HG03354 (cell line): ENCODE measurements around the gene DNAJA1.
"Not testable (repeated sequence)": the region's sequence is repeated elsewhere in the genome, so short reads cannot be mapped to it uniquely, and the experiment has no call there.

ENCODE experiments used
- ATAC-seq: cut with Tn5 transposase; IDR thresholded peaks from one replicate; pipeline ENCODE4 v1.9.1; 2021; ENCODE audit warnings: mild to moderate bottlenecking; ENCODE audit not compliant: unreplicated experiment, poor library complexity, severe bottlenecking

Gene DNAJA1

DNA sequence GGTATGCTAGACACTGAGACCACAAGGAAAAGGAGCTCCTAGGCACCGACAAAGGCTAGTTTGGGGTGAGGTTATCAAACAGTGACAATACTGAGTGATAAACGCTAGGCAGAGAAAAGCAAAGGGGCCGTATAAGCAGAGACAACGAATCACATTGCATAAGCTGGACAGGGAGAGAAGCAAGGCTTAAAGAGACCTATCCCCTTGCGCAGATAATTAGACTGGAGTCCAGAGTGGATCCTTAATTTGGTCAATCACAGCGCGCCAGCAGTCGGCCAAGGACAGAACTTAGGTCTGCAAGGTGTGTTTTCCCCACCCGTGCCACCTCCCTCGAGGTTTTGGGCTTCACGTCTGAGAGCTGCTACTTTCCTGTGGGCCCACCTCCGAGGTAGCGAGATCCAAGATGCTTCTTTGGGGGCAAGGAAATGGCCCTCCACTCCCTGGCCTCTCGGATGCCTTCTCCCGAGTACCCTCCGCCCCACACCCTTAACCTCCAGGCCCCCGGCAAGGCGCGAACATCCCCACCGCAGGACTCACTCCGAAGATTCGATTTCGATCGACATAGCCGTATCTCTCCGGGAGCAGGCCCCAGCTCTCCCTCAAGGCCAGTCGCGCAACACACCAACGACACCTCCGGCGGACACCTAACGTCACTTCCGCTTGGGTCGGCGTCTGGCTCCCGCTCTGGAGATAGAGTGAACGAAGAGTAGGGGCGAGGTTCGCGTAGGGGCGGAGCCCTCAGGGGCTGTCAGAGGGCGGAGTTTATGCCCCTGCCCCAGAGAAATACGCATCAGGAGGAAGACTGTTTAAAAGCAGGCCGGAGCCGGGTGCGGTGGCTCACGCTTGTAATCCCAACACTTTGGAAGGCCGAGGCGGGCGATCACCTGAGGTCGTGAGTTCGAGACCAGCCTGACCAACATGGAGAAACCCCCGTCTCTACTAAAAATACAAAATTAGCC, 51.3 kb downstream of the DNAJA1 start, which contains the start of gene SMU1:
SMU1 (minus strand) TSS at position 629 of the 959 bp plus-strand sequence; CDS start at position 563, 66 bp downstream.
- peak; percentile 99 for ATAC-seq

DNA sequence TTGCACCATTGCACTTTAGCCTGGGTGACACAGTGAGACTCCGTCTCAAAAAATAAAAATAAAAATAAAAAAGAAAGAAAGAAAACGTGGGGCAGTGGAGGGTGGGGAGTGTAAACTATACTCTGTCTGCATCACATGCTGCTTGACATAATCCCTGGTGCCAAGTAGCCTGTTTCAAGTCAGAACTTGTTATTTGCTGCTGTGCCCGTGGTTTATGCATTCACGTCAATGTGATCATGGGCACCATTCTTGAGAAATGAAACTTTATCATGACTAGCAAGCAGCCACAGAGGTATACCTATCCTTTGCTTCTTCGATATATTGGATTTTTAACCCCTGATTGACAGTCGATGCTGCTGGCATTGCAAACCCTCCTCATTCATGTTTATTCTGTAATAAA, 55.5 kb downstream of the DNAJA1 start:
- ATAC-seq: no peak

DNA sequence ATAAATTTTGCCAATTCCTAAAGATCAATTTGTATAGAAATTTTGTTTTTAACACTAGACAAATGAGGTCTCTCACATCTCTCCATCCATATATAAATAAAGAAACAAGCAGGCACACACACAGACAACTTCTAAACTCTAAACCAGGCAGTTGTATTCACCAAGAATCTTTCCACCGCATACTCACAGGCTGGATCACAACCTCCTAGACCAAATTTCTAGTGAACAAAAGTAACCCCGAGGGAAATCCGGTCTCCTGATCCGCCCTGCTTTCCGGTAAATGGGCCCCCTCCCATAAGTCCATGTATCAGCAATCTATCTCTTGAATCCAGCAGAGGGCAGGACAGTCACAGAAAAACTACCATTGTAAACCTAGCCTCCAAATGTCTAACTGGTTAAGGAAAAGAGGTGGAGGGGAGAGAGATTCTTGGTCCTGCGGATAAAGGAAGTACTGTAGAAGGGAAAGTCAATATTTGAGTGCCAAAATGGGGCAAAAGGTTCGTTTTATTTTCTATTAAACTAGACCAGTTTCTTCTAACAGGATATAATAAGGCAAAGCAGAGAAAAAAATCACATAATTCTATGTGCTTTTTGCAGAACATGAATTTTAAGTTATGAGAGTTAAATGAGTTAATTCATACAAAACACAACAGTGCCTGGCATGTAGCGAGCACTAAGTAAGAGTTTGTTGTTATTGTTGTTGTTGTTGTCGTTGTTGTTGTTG, 56.2 kb downstream of the DNAJA1 start:
- peak; percentile 49 for ATAC-seq

DNA sequence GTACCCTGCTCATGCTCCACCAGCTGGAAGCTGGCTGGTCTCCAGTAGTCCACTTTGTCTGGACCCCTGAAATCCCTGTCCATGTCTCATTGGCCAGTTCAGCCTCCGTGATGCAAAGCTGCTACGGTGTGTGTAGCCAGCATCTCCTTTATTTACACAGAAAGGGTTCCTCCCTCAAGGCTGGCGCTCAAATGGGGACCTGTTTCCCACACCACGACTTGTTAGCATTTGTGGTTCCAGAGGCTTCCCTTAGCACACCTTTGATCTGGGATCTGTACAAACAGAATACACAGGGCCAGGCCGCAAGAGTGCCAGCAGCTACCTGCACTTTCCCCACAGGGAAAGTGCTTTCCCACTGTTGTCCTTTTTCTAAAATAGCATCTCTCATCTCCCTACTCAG, 57.1 kb downstream of the DNAJA1 start:
- no peak for ATAC-seq

DNA sequence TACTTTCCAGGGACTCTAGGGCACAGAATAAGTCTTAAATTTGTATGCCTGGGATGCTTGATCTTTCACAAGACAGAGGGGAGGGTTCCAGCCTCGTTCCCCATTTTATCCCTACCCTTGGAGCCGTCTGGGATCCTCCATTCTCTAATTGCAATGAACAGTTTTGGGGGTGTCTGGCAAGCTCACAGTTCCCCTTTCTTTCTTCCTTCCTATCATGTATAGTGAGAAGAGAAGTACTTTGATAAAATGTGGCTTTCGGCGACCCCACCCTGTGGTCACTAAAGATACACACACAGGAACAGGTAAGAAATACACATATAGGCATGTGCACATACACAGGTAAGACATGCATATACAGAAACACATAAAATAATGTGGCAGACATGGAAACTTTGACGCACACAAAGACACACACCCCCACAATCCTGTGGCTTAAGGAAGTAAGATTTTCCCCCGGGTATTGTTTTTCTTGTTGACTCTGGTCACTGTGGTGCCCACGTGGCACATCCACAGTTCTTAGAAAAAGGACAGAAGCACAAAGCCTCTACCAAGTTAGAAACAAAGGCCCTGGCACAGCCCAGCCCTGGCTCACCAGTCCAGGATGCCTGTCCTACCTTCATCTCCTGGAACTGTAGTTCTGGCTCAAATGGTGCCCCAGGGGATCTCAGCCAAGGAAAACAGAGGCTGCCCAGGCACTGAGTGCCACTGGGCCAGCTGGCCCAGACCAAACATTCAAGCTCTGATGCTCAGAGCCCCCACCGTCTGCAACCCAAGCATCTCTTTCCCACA, 57.7 kb downstream of the DNAJA1 start:
- ATAC-seq: no peak

DNA sequence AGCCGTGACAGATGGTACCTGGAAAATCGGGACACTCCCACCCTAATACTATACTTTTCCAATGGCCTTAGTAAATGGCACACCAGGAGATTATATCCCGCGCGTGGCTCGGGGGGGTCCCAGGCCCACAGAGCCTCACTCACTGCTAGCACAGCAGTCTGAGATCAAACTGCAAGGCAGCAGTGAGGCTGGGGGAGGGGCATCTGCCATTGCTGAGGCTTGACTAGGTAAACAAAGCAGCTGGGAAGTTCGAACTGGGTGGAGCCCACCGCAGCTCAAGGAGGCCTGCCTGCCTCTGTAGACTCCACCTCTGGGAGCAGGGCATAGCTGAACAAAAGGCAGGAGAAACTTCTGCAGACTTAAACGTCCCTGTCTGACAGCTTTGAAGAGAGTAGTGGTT, 60.6 kb downstream of the DNAJA1 start:
- ATAC-seq: not testable (repeated sequence)
